GM19397 (cell line): ENCODE data around the gene SYS1.

Experiments
- ATAC-seq: cut with Tn5 transposase; IDR thresholded peaks from one replicate; pipeline ENCODE4 v1.9.1; 2021; ENCODE audit warnings: mild to moderate bottlenecking, moderate library complexity; ENCODE audit not compliant: unreplicated experiment

Gene SYS1

DNA sequence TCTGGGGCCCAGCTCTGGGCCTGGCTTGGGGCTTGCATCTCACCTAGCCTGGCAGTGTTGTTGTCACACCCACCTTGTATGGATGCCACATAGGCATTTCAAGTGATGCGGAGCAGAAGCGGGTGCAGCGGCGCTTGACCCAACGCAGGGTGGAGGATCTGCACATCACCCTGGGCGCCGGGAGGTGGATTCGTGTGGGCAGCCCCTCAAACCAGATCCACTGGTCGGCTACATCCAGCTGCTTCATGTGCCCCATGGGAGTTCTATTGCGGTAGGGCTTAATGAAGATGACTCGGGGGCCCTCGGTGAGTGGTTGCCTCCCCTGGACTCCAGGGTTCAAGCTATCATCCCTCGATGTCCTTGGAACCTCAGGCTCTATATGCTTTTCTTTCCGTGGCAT lies 12.0 kb downstream of the SYS1 start:
- ATAC-seq = no peak

DNA sequence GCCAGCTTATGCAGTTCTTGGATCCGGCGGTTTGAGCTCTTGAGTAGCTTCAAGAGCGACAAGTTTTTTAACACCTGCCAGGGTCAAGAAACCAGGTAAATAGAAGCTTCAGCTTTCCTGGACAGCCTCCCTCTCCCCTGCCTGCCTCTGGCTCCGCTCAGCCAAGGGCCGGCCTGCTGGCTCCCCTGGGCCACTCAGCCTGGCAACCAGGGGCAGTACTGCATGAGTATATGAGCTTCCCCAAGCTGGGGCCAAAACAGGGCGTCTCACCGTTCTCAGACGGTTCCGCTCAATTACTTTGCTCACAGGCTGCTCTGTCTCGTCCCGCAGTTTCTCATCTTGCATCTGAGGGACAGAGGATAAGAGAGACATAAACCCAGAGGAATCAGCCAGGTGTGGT lies 14.3 kb downstream of the SYS1 start:
- ATAC-seq = no peak

GRCh38 chr20:45378191-45378590 lies 15.2 kb downstream of the SYS1 start, which contains the start of gene TP53TG5:
TSS of gene TP53TG5 (minus strand) at chr20:45378325. CDS start at chr20:45378236, 89 bp downstream.
- no peak for ATAC-seq

- no peak for ATAC-seq
Measured at GRCh38 chr20:45387274-45387673, 24.3 kb downstream of the SYS1 start.

- ATAC-seq = no peak
Measured at GRCh38 chr20:45390931-45391330, 28.0 kb downstream of the SYS1 start.

- no peak for ATAC-seq
Measured at GRCh38 chr20:45391559-45391958, 28.6 kb downstream of the SYS1 start.

- no peak for ATAC-seq
Measured at GRCh38 chr20:45392733-45393132, 29.8 kb downstream of the SYS1 start.

DNA sequence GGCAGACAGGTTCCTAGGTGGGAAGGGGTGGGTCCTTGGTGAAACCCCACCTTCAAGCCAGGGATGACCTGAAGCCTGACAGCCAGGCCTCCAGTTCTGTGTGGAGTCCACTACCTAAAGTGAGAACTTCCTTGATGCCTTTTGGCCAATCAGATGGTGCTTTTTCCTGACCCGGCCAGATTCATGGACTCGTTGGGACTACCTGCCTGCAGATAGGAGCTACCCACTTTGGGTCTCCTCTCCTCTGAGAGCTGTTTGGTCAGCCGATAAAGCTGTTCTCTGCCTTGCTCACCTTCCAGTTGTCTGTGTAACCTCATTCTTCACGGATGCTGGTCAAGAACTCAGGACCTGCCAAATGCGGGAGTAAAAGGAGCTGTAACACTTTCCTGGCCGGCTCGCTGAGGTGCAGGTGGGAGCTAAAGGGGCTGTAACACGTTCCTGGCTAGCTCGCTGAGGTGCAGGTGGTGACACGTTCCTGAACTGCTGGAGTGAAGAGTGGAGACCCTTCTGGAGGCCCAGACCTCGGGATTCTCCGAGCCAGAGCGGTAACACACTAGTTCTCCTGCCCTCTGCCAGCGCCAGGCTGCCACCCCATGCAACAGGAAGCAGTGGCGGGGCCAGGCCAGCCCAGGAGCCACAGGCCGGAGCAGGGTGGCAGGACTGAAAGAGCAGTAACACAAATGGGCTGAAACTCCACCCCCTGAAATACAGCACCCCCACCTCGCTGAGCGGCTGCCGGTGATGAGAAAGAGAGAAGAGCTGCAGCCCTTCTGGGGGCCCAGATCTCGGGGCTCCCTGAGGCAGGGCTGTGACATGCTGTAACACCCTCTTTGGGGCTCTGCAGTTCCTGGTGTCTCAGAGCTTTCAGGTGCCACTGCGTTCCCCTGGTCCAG lies 31.5 kb downstream of the SYS1 start:
- no peak for ATAC-seq

DNA sequence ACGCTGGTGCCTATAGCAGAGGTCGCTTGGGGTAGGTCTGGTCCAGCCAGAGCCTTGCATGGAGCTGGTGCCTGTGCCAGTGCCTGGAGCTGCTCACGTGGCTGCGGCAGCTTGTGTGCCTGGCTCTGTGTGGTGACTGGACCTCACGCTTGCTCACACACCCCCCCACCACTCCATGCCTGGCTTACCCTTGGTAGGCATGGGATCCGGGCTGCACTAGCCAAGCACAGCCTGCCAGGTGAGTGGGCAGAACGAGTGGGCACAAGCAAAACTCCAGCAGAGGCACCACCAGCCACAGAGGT lies 32.1 kb downstream of the SYS1 start:
- no peak for ATAC-seq

- ATAC-seq = no peak
Measured at GRCh38 chr20:45399018-45399417, 36.1 kb downstream of the SYS1 start.

DNA sequence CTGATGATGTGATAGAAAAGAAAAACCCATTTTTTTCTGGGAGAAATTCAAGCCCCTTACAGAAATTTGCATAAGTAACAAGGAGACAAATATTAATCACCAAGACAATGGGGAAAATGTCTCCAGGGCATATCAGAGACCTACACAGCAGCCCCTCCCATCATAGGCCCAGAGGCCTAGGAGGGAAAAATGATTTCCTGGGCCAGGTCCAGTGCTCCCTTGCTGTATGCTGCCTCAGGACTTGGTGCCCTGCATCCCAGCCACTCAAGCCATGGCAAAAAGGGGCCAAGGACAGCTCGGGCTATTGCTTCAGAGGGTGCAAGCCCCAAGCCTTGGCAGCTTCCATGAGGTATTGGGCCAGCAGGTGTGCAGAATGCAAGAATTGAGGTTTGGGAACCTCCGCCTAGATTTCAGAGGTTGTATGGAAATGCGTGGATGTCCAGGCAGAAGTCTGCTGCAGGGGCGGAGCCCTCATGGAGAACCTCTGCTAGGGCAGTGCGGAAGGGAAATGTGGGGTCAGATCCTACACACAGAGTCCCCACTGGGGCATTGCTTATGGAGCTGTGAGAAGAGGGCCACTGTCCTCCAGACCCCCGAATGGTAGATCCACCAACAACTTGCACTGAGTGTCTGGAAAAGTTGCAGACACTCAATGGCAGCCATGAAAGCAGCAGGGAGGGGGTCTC lies 37.5 kb downstream of the SYS1 start:
- ATAC-seq = no peak

DNA sequence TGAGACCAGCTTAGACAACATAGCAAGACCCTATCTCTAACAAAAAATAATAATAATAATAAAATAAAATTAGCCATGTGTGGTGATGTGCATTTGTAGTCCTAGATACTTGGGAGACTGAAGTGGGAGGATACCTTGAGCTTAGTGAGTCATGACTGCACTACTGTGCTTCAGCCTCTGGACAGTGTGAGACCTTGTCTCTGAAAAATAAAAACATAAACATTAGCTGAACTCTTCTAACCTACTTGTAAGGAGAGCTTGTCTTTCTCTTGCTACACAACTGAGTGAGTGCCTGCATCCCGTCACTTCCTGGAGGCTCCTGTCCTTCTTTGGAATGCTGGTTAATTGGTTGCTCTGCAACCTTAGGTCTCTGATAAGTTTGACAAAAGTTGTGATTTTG lies 40.0 kb downstream of the SYS1 start:
- no peak for ATAC-seq

GRCh38 chr20:45404438-45404837 lies 41.5 kb downstream of the SYS1 start:
- ATAC-seq = no peak

DNA sequence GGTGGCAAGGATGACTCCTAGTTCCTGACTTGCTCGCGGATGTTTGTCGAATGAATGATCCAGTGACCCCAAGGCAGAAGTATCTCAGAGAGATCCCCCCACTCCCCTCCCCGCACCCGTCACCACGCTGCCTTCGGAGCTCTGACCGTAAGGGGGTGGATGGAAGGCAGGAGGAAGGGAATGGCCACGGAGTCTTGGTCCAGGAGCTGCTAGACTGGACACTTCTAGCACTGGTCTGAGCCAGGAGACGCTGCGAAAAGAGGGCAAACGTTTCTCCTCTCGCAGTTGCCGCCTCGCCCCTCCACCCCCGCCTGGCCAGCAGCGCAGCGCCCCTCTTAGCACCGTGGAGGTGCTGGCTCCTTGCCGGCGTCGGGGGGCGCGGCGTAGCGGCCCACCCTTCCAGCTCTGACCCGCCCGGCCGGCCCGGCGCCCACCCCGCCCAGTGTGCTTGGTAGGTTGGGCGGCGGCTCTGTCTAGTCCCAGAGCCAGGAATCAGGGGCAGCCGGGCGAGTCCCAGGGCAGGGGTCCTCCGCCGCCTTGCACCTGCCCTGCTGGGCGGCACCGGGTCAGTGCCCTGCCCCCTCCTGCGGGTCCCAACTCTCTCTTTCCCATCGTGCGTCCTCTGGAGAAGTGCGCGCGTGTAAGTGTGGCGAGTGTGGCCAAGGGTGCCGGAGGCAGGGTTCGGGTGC lies 42.8 kb downstream of the SYS1 start:
- ATAC-seq = no peak

DNA sequence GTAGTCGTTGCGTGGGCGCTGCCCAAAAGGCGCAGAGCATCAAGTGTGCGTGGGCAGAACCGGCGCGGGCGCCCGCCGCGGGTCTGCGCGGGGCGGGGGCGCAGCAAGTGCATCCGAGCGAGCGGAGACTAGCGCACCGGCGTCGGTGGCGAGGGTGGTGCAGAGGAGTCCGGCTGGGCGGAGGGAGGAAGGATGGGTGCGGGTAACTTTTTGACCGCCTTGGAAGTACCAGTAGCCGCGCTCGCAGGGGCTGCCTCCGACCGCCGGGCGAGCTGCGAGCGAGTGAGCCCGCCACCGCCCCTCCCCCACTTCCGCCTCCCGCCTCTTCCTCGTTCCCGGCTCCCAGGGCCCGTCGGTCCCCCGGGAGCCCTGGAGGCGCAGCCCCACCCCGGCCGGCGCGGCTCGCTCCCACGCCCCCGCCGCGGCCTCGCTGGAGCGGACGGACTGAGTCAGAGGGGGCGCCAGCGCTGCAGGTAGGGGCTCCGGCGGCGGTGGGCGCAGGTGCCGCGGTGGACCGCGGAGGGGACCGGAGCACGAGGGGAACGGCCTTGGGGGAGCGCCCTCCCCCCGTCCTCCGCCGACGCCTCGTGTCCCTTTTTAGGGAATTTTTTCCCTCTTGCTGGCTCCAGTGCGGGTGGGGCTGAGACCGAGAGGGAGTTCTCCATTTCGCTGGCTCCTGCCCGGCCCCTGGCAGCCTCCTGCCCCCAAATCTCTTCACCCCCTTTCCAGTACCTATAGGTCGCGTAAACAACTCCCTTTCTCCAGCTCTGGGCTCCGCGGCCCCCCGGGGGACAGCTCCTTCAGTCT lies 43.5 kb downstream of the SYS1 start:
- no peak for ATAC-seq

DNA sequence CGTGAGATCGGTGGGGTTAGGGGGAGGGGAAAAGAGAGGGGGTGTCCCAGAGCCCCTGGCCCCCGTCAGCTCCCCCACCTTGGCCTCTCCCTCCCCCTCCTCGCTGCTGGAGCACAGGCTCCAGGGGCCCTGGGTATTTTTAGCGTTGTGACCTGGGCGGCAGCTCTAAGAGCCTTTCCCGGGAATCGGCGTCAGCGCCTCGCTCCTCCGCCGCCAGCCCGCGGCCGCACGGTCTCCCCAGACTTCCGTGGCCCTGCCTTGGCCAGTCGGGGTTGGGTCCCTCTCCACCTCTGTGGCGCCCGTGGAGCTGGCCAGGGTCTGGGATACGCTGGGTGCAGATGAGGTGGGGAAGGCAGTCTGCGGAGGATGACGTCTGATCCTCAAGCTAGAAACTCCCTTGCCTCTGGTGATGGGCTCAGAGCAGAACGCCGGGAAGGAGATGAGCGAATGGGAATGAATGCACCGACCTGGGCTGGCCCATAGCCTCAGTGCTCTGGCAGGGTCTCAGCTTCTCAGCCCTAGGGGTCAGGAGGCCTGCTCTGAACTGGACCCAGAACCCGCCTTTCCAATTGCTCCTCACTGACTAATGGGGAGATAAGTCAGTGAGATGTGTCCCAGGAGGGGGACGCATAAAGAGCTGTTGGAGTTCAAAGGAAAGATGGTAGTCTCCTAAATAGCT lies 44.2 kb downstream of the SYS1 start:
- ATAC-seq = no peak

GRCh38 chr20:45407783-45408645 lies 45.1 kb downstream of the SYS1 start, which contains the start of gene DBNDD2:
TSS of gene DBNDD2 (plus strand) at chr20:45408289. CDS start at chr20:45408468, 179 bp downstream.
- ATAC-seq = no peak

GRCh38 chr20:45408646-45409213 lies 45.8 kb downstream of the SYS1 start:
- ATAC-seq = no peak
